Kidney epithelial cell (primary cell): ENCODE data around the gene TIGD3. TPM values are rescaled to one million over a fixed set of nuclear protein-coding genes. Genes with fewer than 3 reads are reported as not detected.

Experiments used
- DNase-seq: peaks from one replicate; pipeline ENCODE4 v3.0.0-alpha.2; 2010; ENCODE audit warnings: low read depth
- H3K27me3 ChIP-seq: 2 replicates; pipeline ENCODE4 v1.6.0; 2011; ENCODE audit warnings: low read length; ENCODE audit not compliant: control insufficient read depth, insufficient read depth
- H3K36me3 ChIP-seq: 2 replicates; pipeline ENCODE4 v1.5.1; 2011; ENCODE audit warnings: low read length; ENCODE audit not compliant: control insufficient read depth, insufficient read depth
- H3K4me3 ChIP-seq: 2 replicates; pipeline ENCODE4 v1.5.1; 2011; ENCODE audit warnings: low read depth, mild to moderate bottlenecking, control low read depth, low read length
- total RNA-seq: library from RNA; depleted of rRNA; stranded (reverse); fragments of >200 nt; gene quantifications from 2 replicates; pipeline ENCODE4 v1.2.3, GENCODE V29; 2015
- TF ChIP-seq, protein P1 (sequence below): IDR thresholded peaks from 2 replicates; pipeline ENCODE4 v1.5.1; 2011; ENCODE audit warnings: mild to moderate bottlenecking, moderate library complexity, low read length, control low read depth, inconsistent platforms; ENCODE audit not compliant: insufficient read depth, poor library complexity, severe bottlenecking

The TIGD3 gene
- total RNA-seq, 1 donor from 2014 or later, result 1.3 TPM

DNA sequence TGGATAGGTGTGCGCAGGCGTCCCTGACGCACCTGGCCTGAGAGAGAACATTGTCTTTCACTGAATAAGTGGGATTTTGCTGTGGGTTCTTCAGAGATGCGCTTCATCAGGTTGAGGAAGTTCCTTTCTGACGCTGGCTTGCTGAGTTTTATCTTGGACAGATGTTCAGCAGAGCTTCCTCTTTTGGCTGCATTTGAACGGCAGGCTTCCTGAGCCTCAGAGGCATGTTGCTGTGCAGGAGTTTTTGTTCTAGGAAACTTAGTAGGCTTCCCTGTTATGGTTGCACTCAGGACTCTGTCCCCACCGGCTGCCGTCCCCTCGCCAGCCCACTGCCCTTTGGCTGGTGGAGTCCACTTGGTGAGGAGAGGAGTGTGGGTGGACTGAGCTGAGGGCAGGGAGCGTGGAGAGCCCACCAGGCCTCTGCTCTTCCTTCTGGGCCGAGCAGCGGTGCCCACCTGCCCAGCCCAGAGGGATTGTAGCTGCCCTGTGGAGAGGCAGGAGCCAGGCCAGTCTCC, 49.1 kb downstream of the TIGD3 start:
- Histone ChIP-seq H3K36me3 (peaks cover 5% of the 10 kb centered on the region), H3K4me3 (no peak overlapping the region), H3K27me3 (no peaks in the 10 kb centered on the region)
- TF ChIP-seq, protein P1, sequence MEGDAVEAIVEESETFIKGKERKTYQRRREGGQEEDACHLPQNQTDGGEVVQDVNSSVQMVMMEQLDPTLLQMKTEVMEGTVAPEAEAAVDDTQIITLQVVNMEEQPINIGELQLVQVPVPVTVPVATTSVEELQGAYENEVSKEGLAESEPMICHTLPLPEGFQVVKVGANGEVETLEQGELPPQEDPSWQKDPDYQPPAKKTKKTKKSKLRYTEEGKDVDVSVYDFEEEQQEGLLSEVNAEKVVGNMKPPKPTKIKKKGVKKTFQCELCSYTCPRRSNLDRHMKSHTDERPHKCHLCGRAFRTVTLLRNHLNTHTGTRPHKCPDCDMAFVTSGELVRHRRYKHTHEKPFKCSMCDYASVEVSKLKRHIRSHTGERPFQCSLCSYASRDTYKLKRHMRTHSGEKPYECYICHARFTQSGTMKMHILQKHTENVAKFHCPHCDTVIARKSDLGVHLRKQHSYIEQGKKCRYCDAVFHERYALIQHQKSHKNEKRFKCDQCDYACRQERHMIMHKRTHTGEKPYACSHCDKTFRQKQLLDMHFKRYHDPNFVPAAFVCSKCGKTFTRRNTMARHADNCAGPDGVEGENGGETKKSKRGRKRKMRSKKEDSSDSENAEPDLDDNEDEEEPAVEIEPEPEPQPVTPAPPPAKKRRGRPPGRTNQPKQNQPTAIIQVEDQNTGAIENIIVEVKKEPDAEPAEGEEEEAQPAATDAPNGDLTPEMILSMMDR, result no peak
- DNase-seq, result no peak

DNA sequence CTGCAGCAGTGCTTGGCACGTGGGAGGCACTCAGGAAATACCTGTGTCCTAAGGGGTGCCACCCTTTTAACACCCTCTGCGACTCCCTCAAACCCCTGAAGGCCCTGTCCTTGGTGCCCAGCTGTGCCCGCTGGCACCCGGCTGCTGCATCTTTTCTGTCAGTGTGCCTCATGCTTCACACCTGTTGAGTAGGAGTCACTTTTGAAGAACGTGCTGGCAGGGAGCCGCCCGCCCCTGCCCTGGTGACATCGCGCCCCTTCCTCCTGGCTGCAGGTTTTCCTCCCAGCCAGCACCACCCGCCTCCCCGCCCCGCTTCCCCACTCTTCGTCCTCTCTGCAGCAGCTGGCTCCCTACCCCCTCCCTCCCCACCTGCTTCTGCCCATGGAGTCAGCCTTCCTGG, 49.7 kb downstream of the TIGD3 start:
- Histone ChIP-seq H3K4me3 (no peak overlapping the region), H3K36me3 (peaks cover 5% of the 10 kb centered on the region), H3K27me3 (no peaks in the 10 kb centered on the region)
- TF ChIP-seq, protein P1, result no peak
- no peak for DNase-seq

DNA sequence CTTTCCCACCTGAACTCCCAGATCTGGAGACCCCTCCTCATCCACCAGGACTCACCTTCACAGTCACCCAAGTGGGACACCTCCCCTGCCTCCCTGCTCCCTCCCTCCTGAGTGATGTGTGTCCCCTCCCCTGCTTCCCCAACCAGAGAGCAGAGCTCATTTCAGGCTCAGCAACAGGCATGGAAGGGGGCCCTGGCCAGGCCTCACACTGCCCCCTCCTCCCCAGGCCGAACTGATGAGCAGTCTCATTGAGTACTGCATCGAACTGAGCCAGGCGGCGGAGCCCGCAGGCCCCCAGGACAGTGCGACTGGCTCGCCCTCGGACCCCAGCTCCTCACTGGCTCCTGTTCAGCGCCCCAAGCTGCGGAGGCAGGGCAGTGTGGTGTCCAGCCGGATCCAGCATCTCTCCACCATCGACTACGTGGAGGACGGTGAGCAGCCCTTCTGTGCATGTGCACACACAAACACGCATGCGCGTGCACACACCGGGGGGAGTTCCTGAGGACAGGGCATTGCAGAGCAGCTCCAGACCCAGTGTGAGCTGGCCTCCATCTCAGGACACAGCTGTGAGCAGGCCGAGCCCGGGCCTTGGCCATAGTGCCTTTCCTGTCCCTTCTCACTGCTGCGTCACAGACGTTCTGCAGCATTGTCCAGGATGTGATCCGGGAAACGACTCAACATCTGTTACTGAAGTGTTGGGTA, 50.2 kb downstream of the TIGD3 start:
- peaks cover 5% of the 10 kb centered on the region for H3K36me3 ChIP-seq
- no peak overlapping the region for H3K4me3 ChIP-seq
- DNase-seq, result no peak
- TF ChIP-seq, protein P1, result no peak
- H3K27me3 ChIP-seq, result no peaks in the 10 kb centered on the region

Other genes with a start within 250 kb of the TIGD3 start
- gene TM7SF2, start 242.9 kb upstream of the TIGD3 start, total RNA-seq, result 42.4 and 42.6 TPM in 2 replicates
- 21.3 and 28.1 TPM in 2 replicates for gene ZNHIT2, start 237.1 kb upstream of the TIGD3 start, total RNA-seq
- 595 and 710 TPM in 2 replicates for gene FAU, start 232.6 kb upstream of the TIGD3 start, total RNA-seq
- gene MRPL49, start 232.4 kb upstream of the TIGD3 start, total RNA-seq, result 67.6 and 88.5 TPM in 2 replicates
- 23.4 and 31.0 TPM in 2 replicates for gene SYVN1, start 220.2 kb upstream of the TIGD3 start, total RNA-seq
- gene SPDYC, start 184.5 kb upstream of the TIGD3 start, total RNA-seq, result not detected in 2 replicates
- 397 and 531 TPM in 2 replicates for gene CAPN1, start 172.8 kb upstream of the TIGD3 start, total RNA-seq
- gene POLA2, start 92.8 kb upstream of the TIGD3 start, total RNA-seq, result 8.9 and 11.5 TPM in 2 replicates
- 37.4 and 46.4 TPM in 2 replicates for gene CDC42EP2, start 39.9 kb upstream of the TIGD3 start, total RNA-seq
- 53.9 and 59.4 TPM in 2 replicates for gene DPF2, start 20.9 kb upstream of the TIGD3 start, total RNA-seq
- 0.29 and 0.82 TPM in 2 replicates for gene SLC25A45, start 27.9 kb downstream of the TIGD3 start, total RNA-seq
- gene FRMD8, start 31.9 kb downstream of the TIGD3 start, total RNA-seq, result 39.0 and 47.2 TPM in 2 replicates
- gene NEAT1, start 68.0 kb downstream of the TIGD3 start, total RNA-seq, result 28.7 and 39.8 TPM in 2 replicates
- 1,605 and 1,895 TPM in 2 replicates for gene MALAT1, start 144.3 kb downstream of the TIGD3 start, total RNA-seq
- 116 and 121 TPM in 2 replicates for gene SCYL1, start 170.3 kb downstream of the TIGD3 start, total RNA-seq
- 116 and 122 TPM in 2 replicates for gene LTBP3, start 203.6 kb downstream of the TIGD3 start, total RNA-seq
- 67.3 and 91.6 TPM in 2 replicates for gene ZNRD2, start 215.7 kb downstream of the TIGD3 start, total RNA-seq
- gene FAM89B, start 217.8 kb downstream of the TIGD3 start, total RNA-seq, result 63.9 and 68.5 TPM in 2 replicates
- 19.5 and 20.9 TPM in 2 replicates for gene EHBP1L1, start 221.3 kb downstream of the TIGD3 start, total RNA-seq
- not detected in 2 replicates for gene KCNK7, start 241.0 kb downstream of the TIGD3 start, total RNA-seq